Thoracic aorta (tissue), 2 donors: ENCODE data around the gene BTBD2. TPM values are rescaled to one million over a fixed set of nuclear protein-coding genes. Genes with fewer than 3 reads are reported as not detected.

ENCODE experiments used
- ATAC-seq: fragments of 150-250 bp; one replicate; pipeline ENCODE4 v1.8.0; 2017; ENCODE audit warnings: low read depth; ENCODE audit not compliant: insufficient number of reproducible peaks, low FRiP score
- DNase-seq: peaks from one replicate; pipeline ENCODE4 v3.0.0-alpha.2; 2020; ENCODE audit warnings: low spot score
- H3K27ac ChIP-seq, 2 donors: fragments of 200-600 bp; sonication (generic); 1 replicate in 1 of 2; 2 replicates in 1 of 2; pipeline ENCODE4 v1.5.1; 2016; ENCODE audit warnings: mild to moderate bottlenecking in 2 of 2, moderate library complexity in 2 of 2
- H3K27me3 ChIP-seq: fragments of 200-600 bp; sonication (generic); replicated peaks from 2 replicates; pipeline ENCODE4 v1.6.0; 2016; ENCODE audit warnings: mild to moderate bottlenecking; ENCODE audit not compliant: insufficient read depth
- H3K36me3 ChIP-seq: fragments of 200-600 bp; sonication (generic); one replicate; pipeline ENCODE4 v1.5.1; 2016
- H3K4me1 ChIP-seq, 2 donors: fragments of 200-600 bp; sonication (generic); 1 replicate in 1 of 2; 2 replicates in 1 of 2; pipeline versions ENCODE4 v1.5.1 to v1.6.0; 2016; ENCODE audit warnings: low read depth in 2 of 2, mild to moderate bottlenecking in 1 of 2; ENCODE audit not compliant: control insufficient read depth in 1 of 2
- H3K4me3 ChIP-seq: fragments of 200-600 bp; sonication (generic); 2 replicates; pipeline ENCODE4 v1.5.1; 2016; ENCODE audit warnings: mild to moderate bottlenecking
- H3K9me3 ChIP-seq: fragments of 200-600 bp; sonication (generic); 2 replicates; pipeline ENCODE4 v1.5.1; 2016
- CTCF ChIP-seq: fragments of 200-600 bp; sonication (generic); IDR thresholded peaks from one replicate; pipeline ENCODE4 v1.5.1; 2019; ENCODE audit warnings: antibody characterized with exemption
- total RNA-seq, 2 donors: library from RNA; depleted of rRNA; stranded (reverse); fragments of >200 nt; gene quantifications; one replicate each; pipeline versions ENCODE4 v1.1.0 to v1.2.3, GENCODE V29; 2016

BTBD2 gene
- total RNA-seq, 2 donors from 2014 or later = 43.2 to 107 TPM

- no peaks in the 10 kb centered on the region for H3K4me1 ChIP-seq
- no peaks in the 10 kb centered on the region for H3K27me3 ChIP-seq
- TF ChIP-seq CTCF = no peak
- DNase-seq = no peak
- no peak overlapping the region for H3K4me3 ChIP-seq
- no peak overlapping the region for H3K27ac ChIP-seq
- H3K9me3 ChIP-seq = no peaks in the 10 kb centered on the region
- peaks cover 59% of the 10 kb centered on the region for H3K36me3 ChIP-seq
- no peak for ATAC-seq
Measured at GRCh38 chr19:1984357-1984756, 31.2 kb downstream of the BTBD2 start.

- Histone ChIP-seq H3K27ac (no peak overlapping the region), H3K4me3 (no peak overlapping the region), H3K36me3 (peaks cover 48% of the 10 kb centered on the region), H3K27me3 (no peaks in the 10 kb centered on the region), H3K9me3 (no peaks in the 10 kb centered on the region), H3K4me1 (no peaks in the 10 kb centered on the region)
- TF ChIP-seq CTCF = no peak
- ATAC-seq (no peak), DNase-seq (no peak)
Measured at GRCh38 chr19:1981253-1981652, 34.3 kb downstream of the BTBD2 start.

- no peak overlapping the region for H3K4me3 ChIP-seq
- no peaks in the 10 kb centered on the region for H3K9me3 ChIP-seq
- no peak for ATAC-seq
- no peak overlapping the region for H3K27ac ChIP-seq
- TF ChIP-seq CTCF = no peak
- H3K27me3 ChIP-seq = no peaks in the 10 kb centered on the region
- H3K4me1 ChIP-seq = no peaks in the 10 kb centered on the region
- no peak for DNase-seq
- H3K36me3 ChIP-seq = peaks cover 44% of the 10 kb centered on the region
Measured at GRCh38 chr19:1980809-1981181, 34.7 kb downstream of the BTBD2 start.

- no peak for ATAC-seq
- Histone ChIP-seq H3K9me3 (no peaks in the 10 kb centered on the region), H3K27ac (no peak overlapping the region), H3K36me3 (peaks cover 44% of the 10 kb centered on the region), H3K27me3 (no peaks in the 10 kb centered on the region), H3K4me1 (no peaks in the 10 kb centered on the region), H3K4me3 (no peak overlapping the region)
- no peak for TF ChIP-seq CTCF
- no peak for DNase-seq
Measured at GRCh38 chr19:1980091-1980808, 35.3 kb downstream of the BTBD2 start.

GRCh38 chr19:1979642-1980041 is 35.9 kb downstream of the BTBD2 start:
- Histone ChIP-seq H3K27me3 (no peaks in the 10 kb centered on the region), H3K36me3 (peaks cover 41% of the 10 kb centered on the region), H3K4me1 (no peaks in the 10 kb centered on the region), H3K4me3 (no peak overlapping the region), H3K27ac (no peak overlapping the region), H3K9me3 (no peaks in the 10 kb centered on the region)
- no peak for DNase-seq
- no peak for ATAC-seq
- TF ChIP-seq CTCF = no peak
